Left lung (tissue), 10 donors: ENCODE results near the gene COL17A1. TPM values are rescaled to one million over a fixed set of nuclear protein-coding genes. Genes with fewer than 3 reads are reported as not detected.

Source experiments
- ATAC-seq: fragments of 200-7000 bp; cut with Tn5 transposase; one replicate; pipeline ENCODE4 v1.9.1; 2020; ENCODE audit warnings: moderate library complexity
- DNase-seq, 4 donors: peaks; one replicate each; pipeline ENCODE4 v3.0.0-alpha.2; 2013 to 2020
- H3K27ac ChIP-seq, 2 donors: fragments of 200-600 bp; sonication (generic) in 1 of 2; one replicate each; pipeline versions ENCODE4 v1.5.0 to v1.8.0; 2020 to 2021
- H3K27me3 ChIP-seq, 2 donors: fragments of 200-600 bp; sonication (generic) in 1 of 2; one replicate each; pipeline versions ENCODE4 v1.5.0 to v1.8.0; 2020 to 2021
- H3K36me3 ChIP-seq, 2 donors: fragments of 200-600 bp; sonication (generic) in 1 of 2; one replicate each; pipeline versions ENCODE4 v1.5.0 to v1.8.0; 2020 to 2021
- H3K4me1 ChIP-seq, 2 donors: fragments of 200-600 bp; one replicate each; pipeline ENCODE4 v1.8.0; 2021
- H3K4me3 ChIP-seq, 2 donors: fragments of 200-600 bp; sonication (generic) in 1 of 2; one replicate each; pipeline versions ENCODE4 v1.5.0 to v1.8.0; 2020 to 2021; ENCODE audit warnings: mild to moderate bottlenecking in 1 of 2
- H3K9me3 ChIP-seq, 2 donors: fragments of 200-600 bp; sonication (generic) in 1 of 2; one replicate each; pipeline versions ENCODE4 v1.5.0 to v1.8.0; 2020 to 2021
- intact Hi-C, 2 donors: fragments of 100-400 bp; cut with DNase I; formaldehyde crosslinking; loops; one replicate each; pipeline versions ENCODE4 v1.11.2 to v1.14.2; 2022
- polyA plus RNA-seq, 6 donors: library from polyadenylated mRNA; unstranded; fragments of 120-200 nt; gene quantifications; one replicate each; pipeline ENCODE4 v1.2.1, GENCODE V29; 2013; ENCODE audit not compliant: insufficient read length in 6 of 6
- total RNA-seq, 2 donors: library from RNA; stranded (reverse); fragmentation: NEBNext Ultra II Directional; extraction: Animal tissue kit (Norgen Biotek cat#: 25700); gene quantifications; one replicate each; pipeline ENCODE4 v1.2.1, GENCODE V29; 2021
- TF ChIP-seq, protein P1 (sequence below), 2 donors: fragments of 200-600 bp; sonication (generic) in 1 of 2; IDR thresholded peaks; one replicate each; pipeline versions ENCODE4 v1.5.0 to v1.8.0; 2021; ENCODE audit warnings: antibody characterized with exemption in 2 of 2
- donor health status: DM: no; HTN: yes; CAD: no.
- donor health status: DM: no; HTN: no; CAD: no.

The COL17A1 gene
- total and polyA plus RNA-seq, 8 donors = 0.32 to 43.4 (median 0.71) TPM

DNA sequence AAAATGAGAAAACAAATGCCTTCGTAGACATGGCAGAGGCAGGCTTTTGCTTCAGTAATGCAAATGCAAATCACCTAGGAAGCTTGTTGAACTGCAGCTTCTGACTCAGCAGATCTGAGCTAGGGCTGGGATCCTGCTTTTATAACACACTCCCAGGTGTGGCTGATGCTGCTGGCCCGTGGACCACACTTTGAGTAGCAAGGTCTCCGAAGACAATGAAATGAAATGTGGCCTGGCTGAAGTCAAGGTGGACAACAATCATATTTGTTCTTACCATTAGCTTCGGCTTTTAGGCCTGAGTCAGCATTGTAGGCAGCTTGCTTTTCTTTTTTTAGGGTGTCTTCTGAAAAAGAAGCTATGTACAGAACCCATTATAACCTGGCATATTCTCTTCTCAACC is 26.3 kb downstream of the COL17A1 start:
- no peaks in the 10 kb centered on the region for H3K9me3 ChIP-seq
- no peak overlapping the region for H3K4me3 ChIP-seq
- TF ChIP-seq, protein P1, sequence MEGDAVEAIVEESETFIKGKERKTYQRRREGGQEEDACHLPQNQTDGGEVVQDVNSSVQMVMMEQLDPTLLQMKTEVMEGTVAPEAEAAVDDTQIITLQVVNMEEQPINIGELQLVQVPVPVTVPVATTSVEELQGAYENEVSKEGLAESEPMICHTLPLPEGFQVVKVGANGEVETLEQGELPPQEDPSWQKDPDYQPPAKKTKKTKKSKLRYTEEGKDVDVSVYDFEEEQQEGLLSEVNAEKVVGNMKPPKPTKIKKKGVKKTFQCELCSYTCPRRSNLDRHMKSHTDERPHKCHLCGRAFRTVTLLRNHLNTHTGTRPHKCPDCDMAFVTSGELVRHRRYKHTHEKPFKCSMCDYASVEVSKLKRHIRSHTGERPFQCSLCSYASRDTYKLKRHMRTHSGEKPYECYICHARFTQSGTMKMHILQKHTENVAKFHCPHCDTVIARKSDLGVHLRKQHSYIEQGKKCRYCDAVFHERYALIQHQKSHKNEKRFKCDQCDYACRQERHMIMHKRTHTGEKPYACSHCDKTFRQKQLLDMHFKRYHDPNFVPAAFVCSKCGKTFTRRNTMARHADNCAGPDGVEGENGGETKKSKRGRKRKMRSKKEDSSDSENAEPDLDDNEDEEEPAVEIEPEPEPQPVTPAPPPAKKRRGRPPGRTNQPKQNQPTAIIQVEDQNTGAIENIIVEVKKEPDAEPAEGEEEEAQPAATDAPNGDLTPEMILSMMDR (IDR thresholded peaks at IDR 0.05) = no peak
- no peaks in the 10 kb centered on the region for H3K27me3 ChIP-seq
- H3K4me1 ChIP-seq = no peaks in the 10 kb centered on the region
- H3K36me3 ChIP-seq = no peaks in the 10 kb centered on the region
- ATAC-seq = no peak
- no peak overlapping the region for H3K27ac ChIP-seq
- DNase-seq = no peak
- intact Hi-C loops = no loop called here

DNA sequence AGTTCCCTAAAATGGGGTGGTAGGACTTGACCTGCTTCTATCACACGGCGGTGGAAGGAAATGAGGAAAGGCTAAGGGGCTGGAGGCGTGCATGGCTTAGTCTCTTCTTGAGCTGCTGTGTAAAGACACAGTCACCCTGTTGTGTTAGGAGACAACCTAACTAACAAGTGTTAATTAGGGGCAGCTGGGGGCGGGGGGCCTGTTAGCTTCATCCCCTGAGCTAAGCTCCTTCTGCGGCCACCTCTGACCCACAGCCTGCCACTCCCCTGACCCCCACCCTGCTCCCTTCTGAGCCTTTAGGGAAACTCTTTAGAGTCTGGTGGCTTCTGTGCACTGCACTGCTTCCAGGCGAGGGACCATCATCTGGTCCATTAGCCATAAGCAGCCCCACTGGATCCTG is 28.0 kb downstream of the COL17A1 start:
- H3K27ac ChIP-seq = no peak overlapping the region
- no peak overlapping the region for H3K4me3 ChIP-seq
- intact Hi-C loops = no loop called here
- DNase-seq (no peak), ATAC-seq (no peak)
- H3K9me3 ChIP-seq = no peaks in the 10 kb centered on the region
- H3K36me3 ChIP-seq = no peaks in the 10 kb centered on the region
- no peaks in the 10 kb centered on the region for H3K27me3 ChIP-seq
- TF ChIP-seq, protein P1 (IDR thresholded peaks at IDR 0.05) = no peak
- no peaks in the 10 kb centered on the region for H3K4me1 ChIP-seq

- H3K9me3 ChIP-seq = no peaks in the 10 kb centered on the region
- H3K27ac ChIP-seq = no peak overlapping the region
- no peaks in the 10 kb centered on the region for H3K36me3 ChIP-seq
- H3K4me1 ChIP-seq = no peaks in the 10 kb centered on the region
- ATAC-seq = no peak
- TF ChIP-seq, protein P1 (IDR thresholded peaks at IDR 0.05) = no peak
- no peaks in the 10 kb centered on the region for H3K27me3 ChIP-seq
- no peak overlapping the region for H3K4me3 ChIP-seq
- DNase-seq = no peak
- intact Hi-C loops = no loop called here
These were observed 28.9 kb downstream of the COL17A1 start for GRCh38 chr10:104056619-104057273.

DNA sequence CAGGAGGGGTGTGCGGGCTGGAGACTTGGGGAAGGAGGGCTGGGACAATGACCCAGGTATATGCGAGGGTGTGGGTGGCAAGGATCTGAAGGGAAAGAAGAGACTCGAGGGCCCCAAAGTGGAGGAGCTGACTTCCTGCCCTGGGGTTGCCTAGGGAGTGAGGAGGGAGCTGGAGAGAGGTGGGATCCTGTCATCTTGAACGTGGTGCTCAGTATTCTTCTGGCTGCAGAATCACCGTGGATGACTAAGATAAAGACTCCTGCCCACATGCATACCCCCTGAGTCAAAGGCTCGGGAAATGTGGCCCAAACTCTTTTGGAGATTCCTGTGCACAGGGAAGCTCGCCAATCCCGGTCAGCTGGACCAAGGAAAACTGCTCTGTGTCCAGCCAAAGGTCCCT is 31.2 kb downstream of the COL17A1 start:
- peaks cover 4 to 7% of the 10 kb centered on the region in 2 donors for H3K4me1 ChIP-seq
- H3K4me3 ChIP-seq = no peak overlapping the region
- H3K9me3 ChIP-seq = no peaks in the 10 kb centered on the region
- TF ChIP-seq, protein P1 (IDR thresholded peaks at IDR 0.05) = no peak
- no peaks in the 10 kb centered on the region for H3K36me3 ChIP-seq
- no peak overlapping the region for H3K27ac ChIP-seq
- H3K27me3 ChIP-seq = no peaks in the 10 kb centered on the region
- DNase-seq (no peak), ATAC-seq (no peak)
- intact Hi-C loops = no loop called here

GRCh38 chr10:104053201-104053600 is 32.5 kb downstream of the COL17A1 start:
- TF ChIP-seq, protein P1 (IDR thresholded peaks at IDR 0.05) = no peak
- no peaks in the 10 kb centered on the region for H3K9me3 ChIP-seq
- DNase-seq (no peak), ATAC-seq (no peak)
- H3K4me3 ChIP-seq = no peak overlapping the region
- no peak overlapping the region for H3K27ac ChIP-seq
- peaks cover 9 to 11% of the 10 kb centered on the region in 2 donors for H3K4me1 ChIP-seq
- H3K36me3 ChIP-seq = no peaks in the 10 kb centered on the region
- H3K27me3 ChIP-seq = no peaks in the 10 kb centered on the region
- intact Hi-C loops = no loop called here
